Mesenteric fat pad (tissue), 1 donor: ENCODE measurements around the gene RTN4RL2. TPM values are rescaled to one million over a fixed set of nuclear protein-coding genes. Genes with fewer than 3 reads are reported as not detected.

Experiments used
- DNase-seq: peaks from one replicate; pipeline ENCODE4 v3.0.0-alpha.2; 2020; ENCODE audit warnings: low spot score
- total RNA-seq: library from RNA; stranded (reverse); fragmentation: NEBNext Ultra II Directional; extraction: Animal tissue kit (Norgen Biotek cat#: 25700); gene quantifications from one replicate; pipeline ENCODE4 v1.2.1, GENCODE V29; 2021
- donor health status: DM: yes; HTN: yes; CAD: no.

RTN4RL2 gene
- total RNA-seq, 1 donor from 2014 or later: 2.8 TPM

DNA sequence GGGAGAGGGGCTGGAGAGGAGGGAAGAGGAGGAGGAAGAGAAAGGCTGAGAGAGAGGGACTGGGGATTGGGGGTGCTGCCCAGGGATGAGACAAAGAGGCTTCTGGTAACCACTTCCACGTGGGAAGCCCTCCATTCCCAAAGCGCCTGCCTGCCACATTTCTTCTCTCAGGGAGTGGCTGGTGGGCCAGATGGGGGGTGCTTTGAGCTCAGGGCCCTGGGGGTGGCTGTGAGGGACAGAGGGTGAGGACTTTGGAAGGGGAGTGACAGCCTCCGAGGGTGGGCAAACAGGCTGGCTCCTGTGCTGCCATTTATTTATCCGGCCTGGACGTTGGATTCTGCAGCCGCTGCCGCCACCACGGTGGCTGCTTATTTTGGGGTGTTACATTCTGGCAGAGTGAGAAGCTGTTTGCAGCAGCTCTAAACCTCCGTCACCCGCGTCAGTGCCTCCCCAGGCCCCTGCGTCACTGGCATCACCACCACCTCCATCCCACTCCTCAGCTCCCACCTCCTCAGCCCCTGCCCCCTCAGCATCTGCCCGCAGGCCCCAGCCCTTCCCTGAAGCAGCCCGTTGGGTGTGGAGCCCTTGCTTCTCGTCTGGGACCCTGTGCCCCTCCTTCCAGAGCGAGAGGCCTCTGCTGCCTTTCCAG lies 1.6 kb downstream of the RTN4RL2 start:
- no peak for DNase-seq

GRCh38 chr11:57462597-57462996 lies 2.3 kb downstream of the RTN4RL2 start:
- no peak for DNase-seq

DNA sequence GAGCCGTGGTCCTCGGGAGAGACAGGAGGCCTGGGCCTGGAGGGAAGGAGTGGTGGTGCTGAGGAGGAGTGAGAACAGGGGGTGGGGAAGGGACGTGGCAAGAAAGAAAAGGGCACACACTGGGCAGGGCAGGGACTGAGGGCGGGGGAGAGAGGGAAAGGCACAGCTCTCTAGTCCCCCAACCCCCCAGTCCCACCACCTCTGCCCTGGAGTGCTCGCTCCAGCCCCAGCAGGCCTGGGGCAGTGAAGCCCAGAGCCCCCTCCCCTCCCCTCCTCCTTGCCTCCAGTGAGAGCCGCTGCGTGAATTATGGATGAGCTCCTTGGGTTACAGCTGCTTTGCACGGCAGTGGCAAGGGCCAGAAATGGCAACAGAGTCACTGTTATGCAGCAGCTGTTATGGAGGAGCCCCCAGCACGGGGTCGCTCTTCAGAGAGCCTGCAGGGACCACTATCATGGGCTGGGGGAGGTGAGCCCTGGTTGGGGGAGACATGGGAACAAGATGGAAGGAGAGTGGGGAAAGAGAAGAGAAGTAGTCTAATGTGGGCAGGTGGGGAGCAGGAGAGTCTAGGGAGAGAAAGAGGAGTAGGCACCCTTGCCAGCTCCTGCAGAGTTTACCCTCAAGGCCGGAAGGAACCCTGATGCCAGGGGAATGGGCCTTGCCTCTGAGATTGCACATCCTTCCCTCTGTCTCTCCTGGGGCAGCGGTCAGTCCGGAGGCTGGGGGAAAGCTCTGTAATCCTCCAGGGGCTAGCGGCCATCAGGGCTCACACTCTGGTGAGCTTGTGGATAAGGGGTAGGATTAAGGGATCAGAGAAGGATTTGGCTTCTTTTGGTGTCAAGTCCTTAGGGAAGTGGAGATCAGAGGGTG lies 3.6 kb downstream of the RTN4RL2 start:
- no peak for DNase-seq

- no peak for DNase-seq
Measured at GRCh38 chr11:57464539-57465181, 4.3 kb downstream of the RTN4RL2 start.

DNA sequence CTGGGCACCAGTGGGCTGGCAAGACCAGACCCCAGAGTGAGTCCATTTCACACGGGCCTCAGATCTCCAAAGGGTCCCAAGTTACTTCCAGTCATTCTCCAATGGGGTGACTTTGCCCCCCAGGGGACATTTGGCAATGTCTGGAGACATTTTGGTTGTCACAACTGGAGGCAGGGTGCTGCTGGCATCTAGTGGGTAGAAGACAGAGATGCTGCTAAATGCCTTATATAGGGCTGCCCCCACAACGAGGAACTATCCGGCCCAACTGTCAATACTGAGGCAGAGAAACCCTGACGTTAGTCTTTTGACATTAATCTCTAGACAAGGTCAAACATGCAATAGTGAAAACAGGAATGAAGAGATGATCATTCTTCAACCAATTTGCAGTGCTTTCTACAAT lies 6.4 kb downstream of the RTN4RL2 start:
- DNase-seq: no peak

DNA sequence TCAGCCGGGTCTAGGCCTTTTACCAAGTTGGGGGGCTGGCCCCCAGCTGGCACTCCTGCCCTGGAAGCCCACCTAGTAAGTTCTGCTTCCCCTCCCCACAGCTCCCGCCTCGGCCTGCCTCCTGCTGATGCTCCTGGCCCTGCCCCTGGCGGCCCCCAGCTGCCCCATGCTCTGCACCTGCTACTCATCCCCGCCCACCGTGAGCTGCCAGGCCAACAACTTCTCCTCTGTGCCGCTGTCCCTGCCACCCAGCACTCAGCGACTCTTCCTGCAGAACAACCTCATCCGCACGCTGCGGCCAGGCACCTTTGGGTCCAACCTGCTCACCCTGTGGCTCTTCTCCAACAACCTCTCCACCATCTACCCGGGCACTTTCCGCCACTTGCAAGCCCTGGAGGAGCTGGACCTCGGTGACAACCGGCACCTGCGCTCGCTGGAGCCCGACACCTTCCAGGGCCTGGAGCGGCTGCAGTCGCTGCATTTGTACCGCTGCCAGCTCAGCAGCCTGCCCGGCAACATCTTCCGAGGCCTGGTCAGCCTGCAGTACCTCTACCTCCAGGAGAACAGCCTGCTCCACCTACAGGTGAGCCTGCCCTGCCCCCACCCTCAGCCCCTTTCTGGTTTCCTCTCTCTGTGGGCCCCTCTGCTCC lies 7.3 kb downstream of the RTN4RL2 start:
- no peak for DNase-seq

GRCh38 chr11:57468276-57468675 lies 7.9 kb downstream of the RTN4RL2 start:
- DNase-seq: no peak

GRCh38 chr11:57469268-57469667 lies 8.9 kb downstream of the RTN4RL2 start:
- no peak for DNase-seq

DNA sequence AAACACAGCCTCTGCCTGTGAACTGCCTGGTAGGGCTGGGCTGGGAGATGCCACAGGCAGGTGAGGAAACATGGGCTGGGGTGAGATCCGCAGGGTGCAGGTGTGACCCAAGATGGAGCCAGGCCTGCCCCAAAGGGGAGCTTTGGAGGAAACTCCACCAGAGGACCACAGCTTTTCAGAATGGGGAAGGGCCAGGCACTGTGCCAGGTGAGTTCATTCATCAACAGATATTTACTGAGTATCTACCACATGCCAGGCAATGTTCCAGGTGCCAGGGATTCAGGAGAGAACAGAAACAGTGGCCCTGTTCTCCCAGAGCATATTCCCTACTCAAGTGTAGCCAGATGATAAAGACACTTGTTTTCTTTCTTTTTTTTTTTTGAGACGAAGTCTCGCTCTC lies 11.2 kb downstream of the RTN4RL2 start:
- no peak for DNase-seq

DNA sequence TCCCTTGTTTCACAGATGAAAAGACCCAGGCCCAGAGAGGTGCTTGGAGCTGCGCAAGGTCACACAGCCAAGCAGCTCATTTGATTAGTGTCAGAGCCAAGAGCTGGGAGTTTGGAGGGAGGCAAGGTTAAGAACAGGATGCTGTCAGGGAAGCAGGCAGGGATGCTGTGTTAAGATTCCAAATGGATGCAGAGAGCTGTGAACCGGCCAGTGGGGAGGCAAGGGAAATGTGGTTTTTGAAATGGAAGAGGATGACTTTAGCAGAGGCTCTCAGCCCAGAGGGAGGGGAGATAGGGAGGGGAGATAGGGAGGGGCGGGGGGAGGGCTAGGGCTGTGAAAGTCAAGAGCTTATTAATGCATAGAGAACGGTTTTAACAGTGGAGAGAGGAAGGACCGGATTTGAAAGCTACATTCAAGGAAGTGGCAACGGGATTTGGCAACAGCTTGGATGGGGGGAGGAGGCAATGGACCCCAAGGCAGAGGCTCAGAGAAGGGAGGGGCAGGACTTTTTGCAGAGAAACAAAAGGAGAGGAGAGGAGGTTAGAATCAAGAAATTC lies 13.0 kb downstream of the RTN4RL2 start:
- no peak for DNase-seq

GRCh38 chr11:57474017-57474802 lies 13.9 kb downstream of the RTN4RL2 start:
- no peak for DNase-seq

DNA sequence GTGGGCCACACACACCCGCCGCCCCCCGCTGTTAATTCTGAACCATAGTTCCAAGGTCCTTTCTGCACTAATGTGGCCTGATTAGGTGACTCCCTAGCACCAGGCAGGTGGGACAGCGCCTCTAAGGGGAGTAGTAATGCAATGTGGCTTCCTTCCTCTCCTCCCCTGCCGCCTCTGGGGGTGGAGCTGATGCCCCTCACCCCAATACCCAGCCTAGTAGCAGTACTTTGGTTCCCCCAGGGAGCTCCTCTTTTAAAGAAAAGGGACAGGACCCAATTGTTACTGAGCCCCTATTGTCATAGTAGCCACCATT lies 14.4 kb downstream of the RTN4RL2 start:
- no peak for DNase-seq

DNA sequence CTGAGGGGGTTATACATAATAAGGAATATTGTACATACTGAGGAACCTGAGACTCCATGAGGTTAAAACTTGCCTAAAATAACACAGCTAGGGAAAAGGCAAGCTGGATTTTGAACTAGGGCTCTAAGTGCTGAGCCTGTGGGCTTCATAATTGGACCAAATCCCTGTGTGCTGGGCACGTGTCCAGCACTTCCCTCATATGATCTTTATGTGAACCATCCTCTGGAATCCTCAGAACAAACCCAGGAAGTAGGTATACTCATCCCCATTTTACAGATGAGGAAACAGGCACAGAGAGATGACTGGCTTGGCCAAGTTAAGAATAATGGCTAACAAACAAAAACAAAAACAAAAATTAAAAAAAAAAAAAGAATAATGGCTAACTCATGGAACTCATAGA lies 14.9 kb downstream of the RTN4RL2 start:
- DNase-seq: no peak

- DNase-seq: no peak
Measured at GRCh38 chr11:57475671-57476046, 15.3 kb downstream of the RTN4RL2 start.

GRCh38 chr11:57476047-57476756 lies 15.9 kb downstream of the RTN4RL2 start:
- DNase-seq: no peak

- no peak for DNase-seq
Measured at GRCh38 chr11:57476757-57477506, 16.6 kb downstream of the RTN4RL2 start.

- DNase-seq: no peak
Measured at GRCh38 chr11:57477507-57478189, 17.3 kb downstream of the RTN4RL2 start.

DNA sequence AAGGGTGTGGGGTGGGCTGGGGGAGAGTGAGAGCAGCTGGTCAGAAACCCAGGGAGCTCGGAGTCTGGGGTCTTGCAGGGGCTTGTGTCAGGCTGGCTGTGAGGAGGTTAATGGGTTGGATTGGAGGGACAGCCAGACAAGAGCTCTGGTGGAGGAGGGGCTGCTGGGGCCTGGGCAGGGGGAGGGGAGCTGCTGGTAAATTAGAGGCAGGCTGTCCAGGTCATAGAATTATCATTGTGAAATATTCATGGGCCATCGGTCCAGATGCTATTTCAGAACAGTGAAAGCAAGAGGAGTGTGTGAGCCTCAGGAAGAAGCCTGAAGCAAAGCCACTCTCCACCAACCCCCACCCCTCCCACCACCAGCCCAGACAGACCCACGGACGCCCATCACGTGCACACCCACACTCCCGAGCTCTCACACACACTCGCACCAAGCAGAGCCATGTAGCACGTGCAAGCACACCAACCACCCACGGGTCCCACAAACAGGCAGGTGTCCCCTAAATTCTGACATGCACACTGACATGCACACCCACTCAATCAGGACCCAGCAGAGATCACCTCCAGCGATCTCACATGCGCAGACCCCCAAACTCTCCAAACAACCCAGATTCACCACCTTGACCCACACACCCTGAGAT lies 18.8 kb downstream of the RTN4RL2 start:
- DNase-seq: no peak
